Measurements from ENCODE around the gene COL21A1.

The COL21A1 gene

GRCh38 chr6:56152611-56153010 is 94.8 kb downstream of the COL21A1 start:
- TF ChIP-seq CTCF (IDR thresholded peaks at IDR 0.05): no peak
- no peak for TF ChIP-seq ZFX (IDR thresholded peaks at IDR 0.05; ENCODE audit: borderline replicate concordance)
- H3K27ac ChIP-seq: no peak overlapping the region

GRCh38 chr6:56151609-56152224 is 95.7 kb downstream of the COL21A1 start:
- TF ChIP-seq ZFX (IDR thresholded peaks at IDR 0.05; ENCODE audit: borderline replicate concordance): no peak
- no peak for TF ChIP-seq CTCF (IDR thresholded peaks at IDR 0.05)
- no peak overlapping the region for H3K27ac ChIP-seq

GRCh38 chr6:56148488-56149186 is 98.7 kb downstream of the COL21A1 start:
- TF ChIP-seq CTCF (IDR thresholded peaks at IDR 0.05): no peak
- no peak for TF ChIP-seq ZFX (IDR thresholded peaks at IDR 0.05; ENCODE audit: borderline replicate concordance)
- H3K27ac ChIP-seq: no peak overlapping the region

GRCh38 chr6:56147766-56148165 is 99.6 kb downstream of the COL21A1 start:
- no peak for TF ChIP-seq CTCF (IDR thresholded peaks at IDR 0.05)
- no peak for TF ChIP-seq ZFX (IDR thresholded peaks at IDR 0.05; ENCODE audit: borderline replicate concordance)
- no peak overlapping the region for H3K27ac ChIP-seq

- TF ChIP-seq CTCF (IDR thresholded peaks at IDR 0.05) (no peak), ZFX (IDR thresholded peaks at IDR 0.05; ENCODE audit: borderline replicate concordance) (no peak)
- H3K27ac ChIP-seq: no peak overlapping the region
Measured at GRCh38 chr6:56146086-56146485, 101.3 kb downstream of the COL21A1 start.

GRCh38 chr6:56145616-56146015 is 101.8 kb downstream of the COL21A1 start:
- TF ChIP-seq CTCF (IDR thresholded peaks at IDR 0.05) (no peak), ZFX (IDR thresholded peaks at IDR 0.05; ENCODE audit: borderline replicate concordance) (no peak)
- no peak overlapping the region for H3K27ac ChIP-seq

Data from 22Rv1 (cell line).